Suppressor macrophage treated with lipopolysaccharide for 4 hours (primary cell): Measurements from ENCODE around the gene PKP3.
A peak's percentile ranks its signal among the peaks of the same experiment; 100 is the strongest.
"Not testable (repeated sequence)": the region's sequence is repeated elsewhere in the genome, so short reads cannot be mapped to it uniquely, and the experiment has no call there.

ENCODE experiments used
- DNase-seq: peaks from one replicate; pipeline ENCODE4 v3.0.0-alpha.2; 2020

Gene PKP3

GRCh38 chr11:413120-414081, 19.4 kb downstream of the PKP3 start:
- no peak for DNase-seq

GRCh38 chr11:414318-414857, 20.4 kb downstream of the PKP3 start:
- no peak for DNase-seq

DNA sequence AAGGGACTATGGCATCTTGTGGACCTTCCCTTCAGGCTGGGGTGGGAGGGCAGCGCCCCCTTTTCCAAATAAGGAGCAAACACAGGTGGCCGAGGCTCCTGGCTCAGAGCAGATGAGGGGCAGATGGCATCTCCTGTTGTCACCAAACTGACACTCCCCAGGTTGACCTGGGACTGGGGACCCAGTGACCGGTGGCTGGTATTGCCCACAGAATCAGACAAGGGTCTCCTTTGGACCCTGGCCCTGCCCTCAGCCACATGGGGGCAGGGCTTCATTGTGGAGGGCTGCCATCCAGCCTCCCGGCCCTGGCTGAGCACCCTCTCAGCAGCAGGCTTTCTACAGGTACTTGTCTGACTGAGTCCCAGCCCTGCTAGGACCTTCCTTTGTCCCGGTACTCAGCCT, 21.6 kb downstream of the PKP3 start:
- DNase-seq = no peak

DNA sequence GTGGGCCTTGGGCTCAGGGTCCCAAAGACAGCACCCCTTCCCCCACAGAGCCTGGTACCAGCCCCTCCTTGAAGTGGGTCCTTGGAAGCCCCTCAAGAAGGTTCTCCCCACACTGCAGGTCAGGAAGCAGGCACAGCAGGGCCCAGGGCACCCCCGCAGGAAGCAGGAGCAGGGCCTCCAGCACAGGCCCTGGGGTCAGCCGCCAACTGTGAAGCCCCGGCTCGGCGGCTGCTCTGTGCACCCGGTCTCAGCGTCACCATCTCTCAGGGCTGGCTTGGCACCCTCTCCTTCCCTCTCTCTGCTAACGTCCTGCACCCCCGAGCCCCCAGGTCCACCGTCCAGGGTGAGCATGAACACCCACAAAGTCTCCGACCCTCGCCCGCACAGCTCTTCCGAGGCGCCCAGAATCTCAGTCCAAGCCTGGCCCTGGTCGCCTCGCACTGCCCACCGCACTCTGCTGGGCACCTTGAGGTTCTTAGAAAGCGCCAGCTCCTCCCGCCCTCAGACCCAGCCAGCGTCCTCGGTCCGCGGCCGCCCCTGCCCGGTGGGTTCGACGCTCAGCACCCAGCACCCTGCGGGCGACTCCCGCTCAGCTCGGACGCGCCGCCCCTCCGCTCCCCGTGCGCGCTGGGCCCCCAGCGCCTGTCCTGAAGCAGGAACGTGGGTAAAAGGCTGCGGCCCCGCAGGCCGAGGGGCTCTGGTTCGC, 22.2 kb downstream of the PKP3 start:
- no peak for DNase-seq

DNA sequence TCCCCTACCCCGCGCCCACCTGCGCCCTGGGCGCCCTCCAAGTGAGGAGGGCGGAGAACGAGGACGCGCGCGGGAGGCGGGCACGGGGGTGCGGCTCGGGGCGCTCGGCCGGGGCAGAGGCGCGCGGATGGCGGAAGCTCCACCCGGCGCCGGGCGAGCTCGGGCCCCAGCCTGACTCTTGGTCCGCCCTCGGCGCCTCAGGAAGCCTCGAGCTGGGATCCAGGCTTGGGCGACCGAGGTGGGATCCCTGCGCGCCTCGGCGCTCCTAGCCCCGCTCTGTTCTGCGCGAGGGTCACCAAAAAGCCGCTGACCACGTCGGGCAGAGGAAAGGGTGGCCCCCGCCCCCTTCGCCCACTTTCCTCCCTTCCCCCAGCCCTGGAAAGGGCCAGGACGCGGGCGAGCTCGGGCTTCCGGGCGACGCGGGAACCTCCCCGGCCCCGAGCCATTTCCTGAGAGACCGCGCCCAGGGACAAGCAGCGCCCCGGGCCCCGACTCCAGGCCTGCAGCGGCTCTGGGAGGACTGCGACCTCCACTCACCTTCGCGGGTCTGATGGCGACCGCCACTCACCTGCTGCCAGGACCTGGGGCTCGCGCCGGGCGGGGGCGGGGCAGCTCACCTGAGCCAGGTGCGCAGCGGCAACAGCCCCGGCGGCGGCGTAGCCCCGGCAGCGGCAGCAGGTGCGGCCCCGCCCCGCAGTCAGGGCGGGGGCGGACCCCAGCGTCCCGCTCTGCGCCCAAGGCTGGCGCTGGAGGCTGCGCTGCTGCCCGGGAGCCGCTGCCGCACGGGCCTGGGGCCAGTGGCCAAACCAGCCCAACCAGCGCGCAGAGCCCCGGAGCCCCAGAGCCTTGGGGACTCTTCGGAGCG, 23.0 kb downstream of the PKP3 start:
- DNase-seq = peak; percentile 57

GRCh38 chr11:417652-418342, 23.8 kb downstream of the PKP3 start:
- no peak for DNase-seq

DNA sequence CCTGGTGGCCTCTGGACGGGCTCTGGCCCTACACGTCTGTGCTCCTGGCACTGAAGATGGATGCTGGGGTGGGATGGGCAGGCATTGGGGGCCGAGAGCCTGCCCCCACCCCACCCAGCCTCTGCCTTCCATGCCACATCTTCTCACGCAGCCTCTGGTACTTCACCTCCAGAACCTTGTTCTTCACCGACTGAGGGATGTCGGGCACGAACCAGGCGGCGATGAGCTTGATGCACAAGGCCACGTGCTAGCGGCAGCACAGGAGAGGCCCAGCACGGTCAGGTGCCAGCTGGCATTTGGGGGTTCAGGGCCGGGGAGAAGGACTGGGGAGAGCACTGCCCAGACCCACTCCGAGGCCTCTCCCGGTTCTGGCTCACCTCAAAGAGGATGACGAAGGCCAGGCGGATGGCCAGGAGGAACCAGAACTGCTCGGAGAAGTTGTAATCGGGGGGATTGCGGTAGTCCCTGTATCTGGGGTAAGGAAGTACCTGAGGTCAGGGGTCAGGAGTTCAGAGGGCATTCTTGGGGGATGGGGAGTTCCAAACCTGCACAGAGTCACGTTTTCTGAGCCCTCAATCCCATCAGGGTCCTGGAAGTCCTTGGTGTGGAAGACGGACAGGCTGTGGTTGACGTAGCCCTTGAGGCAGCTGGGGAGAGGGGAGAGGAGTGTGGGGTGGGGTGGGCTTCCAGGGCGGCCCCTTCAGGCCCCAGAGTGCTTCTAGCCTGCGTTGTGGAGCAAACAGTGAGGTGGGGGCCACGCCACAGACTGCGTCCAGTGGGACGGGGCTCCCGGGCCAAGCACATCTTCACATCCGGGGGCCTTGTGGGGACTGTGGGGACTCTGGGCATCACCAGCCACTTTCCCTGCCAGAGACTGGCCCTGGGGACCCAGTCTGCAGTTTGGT, 24.6 kb downstream of the PKP3 start:
- DNase-seq = no peak

GRCh38 chr11:419248-420005, 25.4 kb downstream of the PKP3 start:
- DNase-seq = no peak

- no peak for DNase-seq
These were observed 26.3 kb downstream of the PKP3 start for GRCh38 chr11:420054-420910.

DNA sequence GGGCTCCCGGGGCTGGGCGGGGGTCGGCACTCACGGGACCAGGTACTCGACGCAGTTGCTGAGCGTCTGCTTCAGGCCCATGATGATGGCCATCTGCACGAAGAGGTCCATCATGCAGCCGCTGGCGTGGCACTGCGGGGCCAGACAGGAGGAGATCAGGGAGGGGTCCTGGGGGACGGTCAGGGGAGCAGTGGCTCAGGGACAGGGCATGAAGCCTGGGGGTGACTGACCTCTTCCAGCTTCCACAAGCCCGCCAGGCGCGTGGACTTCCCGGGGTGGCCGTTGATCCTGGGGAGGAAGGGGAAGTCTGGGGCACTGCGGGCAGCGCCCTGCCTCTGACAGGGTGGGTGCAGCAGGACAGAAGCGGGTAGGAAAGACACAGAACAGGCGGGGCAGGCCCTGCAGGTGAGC, 26.9 kb downstream of the PKP3 start:
- no peak for DNase-seq

DNA sequence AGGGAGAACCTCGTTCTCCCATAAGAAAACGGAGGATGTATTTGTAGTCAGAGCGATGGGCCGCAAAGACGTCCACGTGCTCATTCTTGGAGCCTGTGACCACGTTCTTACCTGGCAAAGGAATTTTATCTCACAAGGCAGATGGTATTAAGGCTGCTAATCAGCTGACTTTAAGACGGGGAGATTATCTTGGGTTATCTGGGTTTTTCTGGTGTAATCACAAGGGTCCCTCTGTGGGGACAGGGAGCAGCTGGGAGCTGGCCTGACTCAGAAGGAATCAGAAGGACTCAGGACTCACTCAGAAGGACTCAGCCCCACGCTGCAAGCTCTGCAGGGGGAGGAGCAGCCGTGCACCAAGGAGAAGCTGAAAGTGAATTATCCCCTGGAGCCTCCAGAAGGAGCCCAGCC, 28.2 kb downstream of the PKP3 start:
- DNase-seq = no peak

DNA sequence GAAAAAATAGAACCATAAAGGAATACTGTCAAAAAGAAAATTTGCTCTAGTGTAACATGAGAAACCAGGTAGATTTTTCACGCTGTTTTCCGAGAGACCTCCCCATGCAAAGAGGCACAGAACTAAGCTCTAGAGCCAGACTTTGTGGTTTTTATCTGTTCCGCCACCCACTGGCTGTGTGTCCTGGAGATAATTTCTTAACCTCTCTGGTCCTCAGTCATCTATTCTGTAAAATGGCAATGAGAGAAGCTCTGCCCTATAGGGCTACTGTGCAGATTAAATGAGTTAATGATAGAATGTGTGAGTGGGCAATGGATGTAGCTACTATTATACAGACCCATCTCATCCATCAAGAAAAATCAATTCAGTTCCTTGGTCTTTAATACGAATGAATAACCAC, 30.2 kb downstream of the PKP3 start:
- no peak for DNase-seq

GRCh38 chr11:424766-425165, 30.8 kb downstream of the PKP3 start:
- not testable (repeated sequence) for DNase-seq

DNA sequence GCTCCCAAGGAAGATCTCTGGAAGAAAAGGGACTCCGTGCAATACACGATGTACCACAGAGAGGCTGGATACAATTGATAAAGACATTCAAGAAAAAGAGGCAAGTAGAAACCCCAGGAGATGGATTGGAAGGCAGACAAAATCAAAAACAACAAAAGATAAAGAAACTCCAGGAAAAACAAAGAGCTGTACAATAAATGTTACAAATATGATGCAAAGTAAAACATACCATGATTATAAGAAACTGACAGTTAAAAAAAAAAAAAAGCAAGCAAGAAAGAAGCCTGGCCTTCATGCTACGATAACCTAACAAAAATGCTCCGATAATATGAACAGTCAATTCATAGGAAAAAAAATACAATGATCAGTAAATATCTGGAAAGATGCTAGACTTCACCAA, 31.3 kb downstream of the PKP3 start:
- DNase-seq = no peak

DNA sequence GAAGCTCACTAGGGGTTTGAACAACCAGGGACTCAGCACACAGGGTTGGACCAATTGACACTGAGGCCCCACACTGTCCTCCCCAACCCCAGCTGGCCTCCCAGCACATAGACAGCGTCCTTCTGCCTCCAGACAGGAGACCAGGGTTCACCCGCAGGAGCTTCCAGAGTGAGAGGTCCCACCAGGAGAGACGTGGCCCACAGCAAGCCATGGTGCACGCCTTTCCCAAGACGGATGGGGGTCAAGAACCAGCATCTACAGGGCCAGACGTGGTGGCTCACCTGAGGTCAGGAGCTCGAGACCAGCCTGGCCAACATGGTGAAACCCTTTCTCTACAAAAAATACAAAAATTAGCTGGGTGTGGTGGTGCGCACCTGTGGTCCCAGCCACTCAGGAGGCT, 32.8 kb downstream of the PKP3 start:
- no peak for DNase-seq

DNA sequence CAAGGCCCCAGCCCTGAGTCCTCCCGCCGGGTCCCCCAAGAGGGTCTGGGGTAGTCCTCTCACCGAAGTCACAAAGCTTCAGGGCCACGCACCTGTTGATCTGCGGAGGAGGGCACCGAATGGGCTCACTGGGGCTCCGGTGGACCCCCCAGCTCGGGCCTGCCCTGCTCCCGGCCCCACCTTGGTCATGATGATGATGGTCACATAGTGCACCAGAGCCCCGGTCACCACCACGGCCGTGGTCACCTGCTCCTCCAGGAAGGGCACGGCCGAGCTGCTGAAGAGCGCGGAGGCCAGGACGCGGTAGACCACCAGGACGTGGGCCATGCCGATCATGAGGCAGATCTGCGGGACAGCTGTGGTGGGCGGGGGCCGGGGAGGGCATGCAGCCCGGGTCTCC, 34.3 kb downstream of the PKP3 start:
- no peak for DNase-seq

DNA sequence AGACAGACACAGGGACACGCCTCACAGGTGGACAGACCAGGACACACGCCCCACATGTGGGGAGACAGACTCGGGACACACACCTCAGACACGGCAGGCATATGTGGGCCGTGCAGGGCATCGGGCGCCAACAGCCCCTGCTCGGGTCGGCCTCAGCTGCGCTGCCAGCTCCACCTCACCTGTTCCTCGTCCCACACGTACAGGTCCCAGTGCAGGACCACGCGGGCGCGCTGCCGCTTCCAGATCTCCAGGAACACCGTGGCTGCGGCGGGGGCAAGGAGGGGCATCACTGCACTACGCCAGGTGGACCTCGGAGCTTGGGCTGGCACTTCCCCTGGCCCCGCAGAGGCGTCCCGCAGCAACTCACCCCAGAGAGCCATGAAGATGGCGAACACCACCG, 35.4 kb downstream of the PKP3 start:
- no peak for DNase-seq

GRCh38 chr11:429931-430456, 36.0 kb downstream of the PKP3 start:
- DNase-seq = no peak

DNA sequence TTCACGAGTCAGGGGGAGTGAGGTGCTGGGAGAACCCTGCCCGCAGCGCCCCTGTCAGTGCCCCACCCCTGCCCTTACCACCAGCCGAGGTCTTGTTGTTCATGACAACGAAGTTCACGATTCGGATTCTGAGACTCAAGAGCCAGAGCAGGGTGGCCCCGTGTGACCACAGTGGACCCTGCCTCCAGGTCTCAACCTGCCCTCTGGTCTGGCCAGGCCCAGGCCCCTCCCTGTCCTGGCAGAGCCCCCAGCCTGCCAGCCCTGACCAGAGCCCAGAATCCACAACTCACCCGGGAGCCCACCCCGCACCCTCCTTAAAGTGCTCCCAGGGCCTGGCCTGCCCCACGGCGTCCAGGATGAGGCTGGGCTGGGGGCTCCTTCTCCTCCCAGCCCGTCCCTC, 37.9 kb downstream of the PKP3 start:
- no peak for DNase-seq
